Skin epidermis (tissue), 12 donors: Measurements from ENCODE around the gene PEX11B.

Experiments used
- H3K27ac ChIP-seq, 21 experiments: fragments of 200-600 bp; sonication (generic) in 11 of 21; one replicate each; pipeline ENCODE4 v1.5.0; 2020; ENCODE audit warnings: mild to moderate bottlenecking in 3 of 21, inconsistent platforms in 2 of 21, moderate library complexity in 2 of 21
- H3K4me3 ChIP-seq, 7 experiments: fragments of 200-600 bp; sonication (generic) in 2 of 7; one replicate each; pipeline ENCODE4 v1.5.0; 2020; ENCODE audit warnings: inconsistent platforms in 2 of 7, mild to moderate bottlenecking in 2 of 7, moderate library complexity in 1 of 7

PEX11B gene

GRCh38 chr1:145918992-145919939 is 749 bp upstream of the PEX11B start:
- Histone ChIP-seq H3K4me3 (peak overlapping the region; percentile 63 to 88 (median 75)), H3K27ac (peak overlapping the region in 20 of 21 experiments; percentile 73 to 94 (median 90))

GRCh38 chr1:145917595-145917994 is 922 bp downstream of the PEX11B start:
- H3K27ac ChIP-seq: peak overlapping the region in 19 of 21 experiments; percentile 73 to 94 (median 90)
- peak overlapping the region; percentile 63 to 88 (median 75) for H3K4me3 ChIP-seq

- Histone ChIP-seq H3K4me3 (no peak overlapping the region), H3K27ac (peak overlapping the region in 2 of 21 experiments; percentile 7 to 93)
These were observed 1.8 kb downstream of the PEX11B start for GRCh38 chr1:145916745-145917144.

- H3K27ac ChIP-seq: no peak overlapping the region
- H3K4me3 ChIP-seq: no peak overlapping the region
These were observed 6.3 kb downstream of the PEX11B start for GRCh38 chr1:145912128-145912641.

- Histone ChIP-seq H3K27ac (peak overlapping the region in 5 of 21 experiments; percentile 4 to 52 (median 44)), H3K4me3 (no peak overlapping the region)
These were observed 9.9 kb downstream of the PEX11B start for GRCh38 chr1:145908653-145909052.

- peak overlapping the region in 3 of 21 experiments; percentile 29 to 57 (median 37) for H3K27ac ChIP-seq
- no peak overlapping the region for H3K4me3 ChIP-seq
These were observed 11.4 kb downstream of the PEX11B start for GRCh38 chr1:145906954-145907753.

- Histone ChIP-seq H3K4me3 (no peak overlapping the region), H3K27ac (no peak overlapping the region)
These were observed 17.1 kb downstream of the PEX11B start for GRCh38 chr1:145901312-145902021.

GRCh38 chr1:145898756-145899155 is 19.8 kb downstream of the PEX11B start:
- Histone ChIP-seq H3K4me3 (no peak overlapping the region), H3K27ac (no peak overlapping the region)

- Histone ChIP-seq H3K4me3 (no peak overlapping the region), H3K27ac (no peak overlapping the region)
These were observed 20.5 kb downstream of the PEX11B start for GRCh38 chr1:145897969-145898368.

- H3K27ac ChIP-seq: no peak overlapping the region
- no peak overlapping the region for H3K4me3 ChIP-seq
These were observed 23.0 kb downstream of the PEX11B start for GRCh38 chr1:145895471-145895870.

- no peak overlapping the region for H3K4me3 ChIP-seq
- H3K27ac ChIP-seq: peak overlapping the region in 7 of 21 experiments; percentile 52 to 94 (median 87)
These were observed 25.0 kb downstream of the PEX11B start for GRCh38 chr1:145893306-145894055.

- Histone ChIP-seq H3K4me3 (no peak overlapping the region), H3K27ac (peak overlapping the region; percentile 23 to 94 (median 79))
These were observed 25.9 kb downstream of the PEX11B start for GRCh38 chr1:145892486-145893087.

GRCh38 chr1:145891587-145892485 is 26.7 kb downstream of the PEX11B start:
- no peak overlapping the region for H3K4me3 ChIP-seq
- H3K27ac ChIP-seq: peak overlapping the region; percentile 23 to 94 (median 79)

GRCh38 chr1:145891143-145891542 is 27.4 kb downstream of the PEX11B start:
- peak overlapping the region in 20 of 21 experiments; percentile 48 to 94 (median 80) for H3K27ac ChIP-seq

GRCh38 chr1:145889722-145890121 is 28.8 kb downstream of the PEX11B start:
- Histone ChIP-seq H3K27ac (peak overlapping the region in 6 of 21 experiments; percentile 8 to 86 (median 44)), H3K4me3 (no peak overlapping the region)

More at GRCh38 chr1:145891143-145891542, 27.4 kb downstream of the PEX11B start:
- no peak overlapping the region for H3K4me3 ChIP-seq

- no peak overlapping the region for H3K4me3 ChIP-seq
- H3K27ac ChIP-seq: no peak overlapping the region
These were observed 30.9 kb downstream of the PEX11B start for GRCh38 chr1:145887631-145888030.

GRCh38 chr1:145886816-145887215 is 31.7 kb downstream of the PEX11B start:
- Histone ChIP-seq H3K27ac (peak overlapping the region in 1 of 21 experiments; percentile 63), H3K4me3 (no peak overlapping the region)
